Measurements from ENCODE around the gene CD247. TPM values are rescaled to one million over a fixed set of nuclear protein-coding genes. Genes with fewer than 3 reads are reported as not detected.

CD247 gene
- total and polyA plus RNA-seq, 2 donors from 2014 or later = 1.8 to 7.7 TPM

- FAIRE-seq (no peak), DNase-seq (no peak)
- no peaks in the 10 kb centered on the region for H3K27me3 ChIP-seq (ENCODE audit: control insufficient read depth, insufficient read depth, low read length)
- no peaks in the 10 kb centered on the region for H3K4me1 ChIP-seq (ENCODE audit: control insufficient read depth in 2 of 3, insufficient read depth in 2 of 3, low read depth in 1 of 3, low read length in 3 of 3)
- no peak overlapping the region for H3K27ac ChIP-seq (ENCODE audit: low read depth in 2 of 2, low read length in 2 of 2)
- TF ChIP-seq CTCF (IDR thresholded peaks at IDR 0.05; ENCODE audit: borderline replicate concordance, extremely low read depth, insufficient read depth) = no peak
- H3K9ac ChIP-seq (ENCODE audit: low read length in 3 of 3) = no peak overlapping the region
- intact Hi-C loops (cut with DNase I) = no loop called here
- H3K4me3 ChIP-seq (ENCODE audit: low read length in 3 of 3) = no peak overlapping the region
- H3K36me3 ChIP-seq (ENCODE audit: control insufficient read depth in 2 of 3, insufficient read depth in 3 of 3, low read length in 3 of 3) = no peaks in the 10 kb centered on the region
- H3K9me3 ChIP-seq (ENCODE audit: control insufficient read depth in 2 of 3, insufficient read depth in 1 of 3, low read length in 3 of 3) = no peaks in the 10 kb centered on the region
Measured at GRCh38 chr1:167510881-167511280, 7.4 kb downstream of the CD247 start.

- no peak for TF ChIP-seq CTCF (IDR thresholded peaks at IDR 0.05; ENCODE audit: borderline replicate concordance, extremely low read depth, insufficient read depth)
- no peak overlapping the region for H3K4me3 ChIP-seq (ENCODE audit: low read length in 3 of 3)
- no peak overlapping the region for H3K9ac ChIP-seq (ENCODE audit: low read length in 3 of 3)
- H3K27ac ChIP-seq (ENCODE audit: low read depth in 2 of 2, low read length in 2 of 2) = no peak overlapping the region
- H3K27me3 ChIP-seq (ENCODE audit: control insufficient read depth, insufficient read depth, low read length) = no peaks in the 10 kb centered on the region
- H3K9me3 ChIP-seq (ENCODE audit: control insufficient read depth in 2 of 3, insufficient read depth in 1 of 3, low read length in 3 of 3) = no peaks in the 10 kb centered on the region
- no peak for FAIRE-seq
- no peaks in the 10 kb centered on the region for H3K4me1 ChIP-seq (ENCODE audit: control insufficient read depth in 2 of 3, insufficient read depth in 2 of 3, low read depth in 1 of 3, low read length in 3 of 3)
- no peaks in the 10 kb centered on the region for H3K36me3 ChIP-seq (ENCODE audit: control insufficient read depth in 2 of 3, insufficient read depth in 3 of 3, low read length in 3 of 3)
- intact Hi-C loops (cut with DNase I) = no loop called here
- DNase-seq = no peak
Measured at GRCh38 chr1:167510244-167510643, 8.1 kb downstream of the CD247 start.

- Histone ChIP-seq H3K4me3 (ENCODE audit: low read length in 3 of 3) (no peak overlapping the region), H3K9ac (ENCODE audit: low read length in 3 of 3) (no peak overlapping the region), H3K9me3 (ENCODE audit: control insufficient read depth in 2 of 3, insufficient read depth in 1 of 3, low read length in 3 of 3) (no peaks in the 10 kb centered on the region), H3K27ac (ENCODE audit: low read depth in 2 of 2, low read length in 2 of 2) (no peak overlapping the region), H3K4me1 (ENCODE audit: control insufficient read depth in 2 of 3, insufficient read depth in 2 of 3, low read depth in 1 of 3, low read length in 3 of 3) (no peaks in the 10 kb centered on the region), H3K36me3 (ENCODE audit: control insufficient read depth in 2 of 3, insufficient read depth in 3 of 3, low read length in 3 of 3) (no peaks in the 10 kb centered on the region), H3K27me3 (ENCODE audit: control insufficient read depth, insufficient read depth, low read length) (no peaks in the 10 kb centered on the region)
- FAIRE-seq = no peak
- DNase-seq = no peak
- intact Hi-C loops (cut with DNase I) = no loop called here
- TF ChIP-seq CTCF (IDR thresholded peaks at IDR 0.05; ENCODE audit: borderline replicate concordance, extremely low read depth, insufficient read depth) = no peak
Measured at GRCh38 chr1:167509587-167509986, 8.7 kb downstream of the CD247 start.

- Histone ChIP-seq H3K27ac (ENCODE audit: low read depth in 2 of 2, low read length in 2 of 2) (no peak overlapping the region), H3K4me3 (ENCODE audit: low read length in 3 of 3) (no peak overlapping the region), H3K9me3 (ENCODE audit: control insufficient read depth in 2 of 3, insufficient read depth in 1 of 3, low read length in 3 of 3) (no peaks in the 10 kb centered on the region), H3K27me3 (ENCODE audit: control insufficient read depth, insufficient read depth, low read length) (no peaks in the 10 kb centered on the region), H3K36me3 (ENCODE audit: control insufficient read depth in 2 of 3, insufficient read depth in 3 of 3, low read length in 3 of 3) (no peaks in the 10 kb centered on the region), H3K9ac (ENCODE audit: low read length in 3 of 3) (no peak overlapping the region), H3K4me1 (ENCODE audit: control insufficient read depth in 2 of 3, insufficient read depth in 2 of 3, low read depth in 1 of 3, low read length in 3 of 3) (no peaks in the 10 kb centered on the region)
- TF ChIP-seq CTCF (IDR thresholded peaks at IDR 0.05; ENCODE audit: borderline replicate concordance, extremely low read depth, insufficient read depth) = no peak
- intact Hi-C loops (cut with DNase I) = no loop called here
- FAIRE-seq (no peak), DNase-seq (no peak)
Measured at GRCh38 chr1:167507719-167508118, 10.6 kb downstream of the CD247 start.
